Measurements from ENCODE around the gene CALML5.

CALML5 gene

GRCh38 chr10:5464546-5464945 is 34.8 kb downstream of the CALML5 start:
- DNase-seq (ENCODE audit: low read depth in 2 of 2): no peak

- DNase-seq (ENCODE audit: low read depth in 2 of 2): no peak
Observed at GRCh38 chr10:5462841-5463293, 36.5 kb downstream of the CALML5 start.

GRCh38 chr10:5461914-5462840 is 37.2 kb downstream of the CALML5 start:
- DNase-seq (ENCODE audit: low read depth in 2 of 2): no peak

GRCh38 chr10:5461203-5461588 is 38.2 kb downstream of the CALML5 start:
- DNase-seq (ENCODE audit: low read depth in 2 of 2): no peak

DNA sequence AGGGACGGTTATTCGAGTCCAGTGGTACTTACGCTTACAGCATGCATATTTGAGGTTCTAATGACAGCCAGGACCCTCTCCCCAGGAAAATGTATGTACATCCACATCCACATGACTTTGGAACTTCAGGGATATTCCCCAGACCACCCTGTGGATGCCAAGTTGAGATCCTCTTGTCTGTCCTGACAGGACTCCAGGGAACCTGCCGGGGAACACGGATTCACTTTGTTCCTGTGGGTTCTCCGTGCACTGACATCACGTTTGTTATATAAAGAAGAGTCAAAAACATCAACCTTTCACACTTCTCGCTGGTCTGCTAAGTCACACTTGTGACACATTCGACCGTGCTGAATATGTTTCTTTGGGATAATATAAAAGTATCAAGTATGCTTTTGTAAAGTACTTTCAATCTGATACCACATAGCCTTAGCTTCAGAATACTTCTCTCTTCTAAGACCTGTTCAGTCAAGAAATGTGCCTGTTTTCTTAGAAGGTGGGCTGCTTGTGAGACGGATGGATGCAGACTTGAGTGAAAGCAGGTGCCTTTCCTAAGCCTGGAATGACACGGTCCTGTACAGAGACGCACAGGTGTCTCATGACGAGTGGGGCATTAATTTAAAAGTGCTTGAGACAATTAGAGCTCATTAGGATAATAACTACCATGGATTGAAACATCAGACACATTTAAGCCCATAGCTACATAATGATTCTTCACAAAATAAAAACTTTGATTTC is 38.7 kb downstream of the CALML5 start:
- DNase-seq (ENCODE audit: low read depth in 2 of 2): no peak

DNA sequence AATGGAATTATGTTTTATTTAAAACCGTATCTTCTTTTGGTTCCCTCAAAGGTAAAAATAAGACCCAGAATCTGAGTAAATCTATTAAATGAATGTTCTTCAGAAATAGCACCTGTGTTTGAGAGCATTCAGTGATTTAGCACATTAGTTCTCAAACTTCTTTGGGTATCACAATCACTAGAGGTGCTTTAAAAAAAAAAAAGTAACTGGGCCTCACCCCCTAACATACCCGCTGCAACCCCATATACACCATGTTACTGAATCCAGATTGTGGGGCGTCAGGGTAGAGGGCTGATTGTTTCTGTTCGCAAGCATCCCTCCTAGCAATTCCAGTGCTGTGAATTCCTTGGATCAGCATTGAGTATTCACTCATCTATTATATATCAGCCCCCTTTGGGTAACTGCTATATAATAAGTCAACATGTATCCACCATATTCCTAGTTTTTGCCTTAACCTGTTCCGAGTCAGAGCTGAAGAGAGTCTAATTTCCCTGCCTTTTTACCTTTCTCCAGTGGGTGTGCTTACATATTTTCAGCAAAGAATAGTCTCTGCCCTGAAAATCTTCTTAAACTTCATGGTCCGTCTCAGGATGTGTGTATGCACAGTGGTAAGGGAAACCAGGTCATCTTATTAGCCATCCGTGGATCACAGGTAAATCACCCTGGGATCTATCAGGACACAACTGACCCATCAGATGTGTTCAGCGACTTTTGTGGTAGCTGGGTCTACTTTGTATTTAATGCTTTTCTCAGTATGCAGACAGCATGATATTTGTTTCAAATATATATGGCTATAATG is 40.2 kb downstream of the CALML5 start:
- DNase-seq (ENCODE audit: low read depth in 2 of 2): no peak

- DNase-seq (ENCODE audit: low read depth in 2 of 2): no peak
Observed at GRCh38 chr10:5458425-5458824, 40.9 kb downstream of the CALML5 start.

- no peak for DNase-seq (ENCODE audit: low read depth in 2 of 2)
Observed at GRCh38 chr10:5457741-5458140, 41.6 kb downstream of the CALML5 start.

DNA sequence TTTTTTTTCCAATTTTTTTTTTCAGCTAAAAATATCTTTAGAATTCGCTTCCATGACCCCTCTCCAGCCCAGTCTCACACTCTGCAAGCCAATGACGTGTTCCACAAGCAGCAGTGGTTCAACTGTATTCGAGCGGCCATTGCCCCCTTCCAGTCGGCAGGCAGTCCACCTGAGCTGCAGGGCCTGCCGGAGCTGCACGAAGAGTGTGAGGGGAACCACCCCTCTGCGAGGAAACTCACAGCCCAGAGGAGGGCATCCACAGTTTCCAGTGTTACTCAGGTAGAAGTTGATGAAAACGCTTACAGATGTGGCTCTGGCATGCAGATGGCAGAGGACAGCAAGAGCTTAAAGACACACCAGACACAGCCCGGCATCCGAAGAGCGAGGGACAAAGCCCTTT is 42.8 kb downstream of the CALML5 start:
- no peak for DNase-seq (ENCODE audit: low read depth in 2 of 2)

DNA sequence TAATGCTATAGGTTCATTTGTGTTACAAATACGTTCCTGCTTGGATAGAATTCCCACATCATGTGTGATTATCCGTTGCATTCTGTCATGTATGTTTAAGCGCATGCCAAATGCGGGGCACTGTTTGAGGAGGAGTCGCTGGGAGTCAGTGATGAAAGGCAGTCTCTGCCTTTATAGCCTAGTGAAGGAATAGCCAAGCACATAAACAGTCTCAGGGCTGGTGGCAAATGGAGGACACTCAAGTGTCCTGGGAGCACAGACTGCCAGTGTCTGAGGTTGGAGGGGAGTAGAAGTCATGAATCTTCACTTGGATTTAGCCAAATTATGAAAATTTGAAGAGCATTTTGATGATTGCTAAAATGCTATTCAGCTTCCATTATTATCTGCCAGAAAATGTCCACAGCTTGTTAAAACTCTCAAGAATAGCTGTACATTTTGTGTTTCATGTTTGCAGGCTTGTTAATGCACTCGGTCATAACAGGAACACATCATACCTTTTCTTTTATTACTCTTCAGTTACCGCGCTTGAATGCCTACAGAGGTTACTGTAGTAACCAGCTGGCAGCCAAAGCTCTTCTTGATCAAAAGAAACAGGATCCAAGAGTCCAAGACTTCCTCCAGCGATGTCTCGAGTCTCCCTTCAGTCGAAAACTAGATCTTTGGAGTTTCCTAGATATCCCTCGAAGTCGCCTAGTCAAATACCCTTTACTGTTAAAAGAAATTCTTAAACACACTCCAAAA is 45.5 kb downstream of the CALML5 start:
- DNase-seq (ENCODE audit: low read depth in 2 of 2): no peak

GRCh38 chr10:5450605-5451384 is 48.6 kb downstream of the CALML5 start:
- no peak for DNase-seq (ENCODE audit: low read depth in 2 of 2)

DNA sequence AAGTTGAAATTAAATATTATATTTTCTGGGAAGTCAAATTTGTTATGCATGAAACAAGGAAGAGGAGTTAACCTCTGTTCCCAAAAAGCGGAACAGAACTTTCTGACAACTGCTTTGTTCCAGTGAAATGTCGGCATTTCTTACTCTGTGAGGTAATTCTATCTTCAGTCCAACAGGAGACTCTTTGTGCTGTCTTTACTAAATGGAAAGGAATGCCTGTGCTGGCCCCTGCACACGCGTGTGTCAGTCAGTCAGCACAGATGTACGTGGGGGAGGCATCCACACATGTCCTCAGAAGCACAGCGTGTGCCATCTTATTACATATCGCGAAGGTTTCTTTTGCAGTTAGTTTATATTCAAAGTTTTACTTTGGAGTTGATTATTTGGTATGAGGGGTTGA is 49.5 kb downstream of the CALML5 start:
- DNase-seq (ENCODE audit: low read depth in 2 of 2): no peak

- no peak for DNase-seq (ENCODE audit: low read depth in 2 of 2)
Observed at GRCh38 chr10:5449227-5449626, 50.1 kb downstream of the CALML5 start.

Measured in stimulated activated CD8-positive, alpha-beta memory T cell treated with anti-CD3 and anti-CD28 coated beads, Interleukin-15, amount 100 ng/mL, for 4 hours (primary cell).